Spleen (tissue), 11 donors: ENCODE data around the gene SELENOM. TPM values are rescaled to one million over a fixed set of nuclear protein-coding genes. Genes with fewer than 3 reads are reported as not detected.

Source experiments
- DNase-seq: peaks from one replicate; pipeline ENCODE4 v3.0.0-alpha.2; 2020
- H3K27ac ChIP-seq, 8 donors: fragments of 200-600 bp; sonication (generic) in 7 of 8; 1 replicate in 4 of 8; 2 replicates in 4 of 8; pipeline versions ENCODE4 v1.5.0 to v1.8.0; 2016 to 2021; ENCODE audit warnings: inconsistent platforms in 4 of 8, mild to moderate bottlenecking in 4 of 8, moderate library complexity in 1 of 8
- H3K27me3 ChIP-seq, 7 donors: fragments of 200-600 bp; sonication (generic) in 6 of 7; replicated peaks in 1 of 7; 1 replicate in 4 of 7; 2 replicates in 3 of 7; pipeline versions ENCODE4 v1.5.0 to v1.8.0; 2016 to 2021; ENCODE audit warnings: inconsistent platforms in 3 of 7, mild to moderate bottlenecking in 1 of 7
- H3K36me3 ChIP-seq, 6 donors: fragments of 200-600 bp; sonication (generic) in 5 of 6; 1 replicate in 4 of 6; 2 replicates in 2 of 6; pipeline versions ENCODE4 v1.5.0 to v1.8.0; 2016 to 2021; ENCODE audit warnings: inconsistent platforms in 2 of 6
- H3K4me1 ChIP-seq, 6 donors: fragments of 200-600 bp; sonication (generic) in 5 of 6; 1 replicate in 3 of 6; 2 replicates in 3 of 6; pipeline versions ENCODE4 v1.5.0 to v1.8.0; 2016 to 2021; ENCODE audit warnings: inconsistent platforms in 3 of 6
- H3K4me3 ChIP-seq, 8 donors: fragments of 200-600 bp; sonication (generic) in 7 of 8; 1 replicate in 4 of 8; 2 replicates in 4 of 8; pipeline versions ENCODE4 v1.5.0 to v1.8.0; 2016 to 2021; ENCODE audit warnings: inconsistent platforms in 4 of 8, mild to moderate bottlenecking in 4 of 8, moderate library complexity in 2 of 8
- H3K9me3 ChIP-seq, 8 donors: fragments of 200-600 bp; sonication (generic) in 7 of 8; 1 replicate in 4 of 8; 2 replicates in 4 of 8; pipeline versions ENCODE4 v1.5.0 to v1.8.0; 2016 to 2021; ENCODE audit warnings: inconsistent platforms in 4 of 8
- CTCF ChIP-seq, 11 experiments: fragments of 200-600 bp in 7 of 11; fragments of 450-650 bp in 4 of 11; sonication (generic) in 4 of 11; IDR thresholded peaks in 8 of 11; conservative IDR thresholded peaks in 3 of 11; 1 replicate in 7 of 11; 2 replicates in 4 of 11; pipeline versions ENCODE4 v1.4.0 to v1.8.0; 2016 to 2021; ENCODE audit warnings: antibody characterized with exemption in 11 of 11, inconsistent platforms in 4 of 11, mild to moderate bottlenecking in 1 of 11
- POLR2A ChIP-seq, 3 donors: fragments of 450-650 bp; IDR thresholded peaks; one replicate each; pipeline ENCODE4 v1.5.1; 2017; ENCODE audit warnings: antibody characterized with exemption in 3 of 3, mild to moderate bottlenecking in 1 of 3
- POLR2AphosphoS5 ChIP-seq, 3 donors: sonication (generic); formaldehyde crosslinking; IDR thresholded peaks; one replicate each; pipeline ENCODE4 v1.5.1; 2017; ENCODE audit warnings: antibody characterized with exemption in 3 of 3
- WGBS, 5 donors: extraction: QIAGEN DNeasy Blood & Tissue Kit in 3 of 5; methylation state at CpG; one replicate each; pipeline versions ENCODE4 v1.1.5 to v1.1.7; 2013 to 2018; 5-methylcytosine and 5-hydroxymethylcytosine counted together
- intact Hi-C: fragments of 100-400 bp; cut with DNase I; formaldehyde crosslinking; loops from one replicate; pipeline ENCODE4 v1.15.0; 2023; ENCODE audit warnings: low total_unique reads
- polyA plus RNA-seq, 3 donors: library from polyadenylated mRNA; stranded (reverse); fragments of 200-250 nt; gene quantifications; one replicate each; pipeline ENCODE4 v1.2.1, GENCODE V29; 2013
- total RNA-seq, 7 donors: library from RNA; depleted of rRNA in 3 of 7; stranded (reverse); fragments of >200 nt in 3 of 7; fragmentation: NEBNext Ultra II Directional in 4 of 7; extraction: Animal tissue kit (Norgen Biotek cat#: 25700) in 4 of 7; gene quantifications; one replicate each; pipeline versions ENCODE4 v1.1.0 to v1.2.1, GENCODE V29; 2016 to 2021
- donor health status: healthy with polysubstance abuse.
- donor health status: DM: no; HTN: no; CAD: no; lungs with moderate emphysema.
- donor health status: DM: no; HTN: no; CAD: no.
- donor health status: Bipolar disorder and iron deficiency.
- donor health status: healthy.
- donor health status: DM: no; HTN: no; CAD: no.
- donor health status: DM: yes; HTN: yes; CAD: no.

Gene SELENOM
- total and polyA plus RNA-seq, 10 donors = 47.0 to 151 (median 70.3) TPM

- DNase-seq = peak; percentile 69
- Histone ChIP-seq H3K36me3 (peaks cover 0 to 53% (median 12%) of the 10 kb centered on the region in 6 donors), H3K27ac (peak overlapping the region in 4 of 8 donors; percentile 1 to 87 (median 49)), H3K4me3 (peak overlapping the region in 1 of 8 donors; percentile 78), H3K9me3 (no peaks in the 10 kb centered on the region), H3K27me3 (no peaks in the 10 kb centered on the region), H3K4me1 (peaks cover 5 to 37% (median 28%) of the 10 kb centered on the region in 6 donors)
- peak in 3 of 11 experiments; percentile 8 to 20 (median 19) for TF ChIP-seq CTCF (IDR thresholded peaks at IDR 0.05 in 8 of 11, conservative IDR thresholded peaks at IDR 0.05 in 3 of 11)
- TF ChIP-seq POLR2AphosphoS5 (IDR thresholded peaks at IDR 0.05) = peak; percentile 70 to 78 (median 70)
- no peak for TF ChIP-seq POLR2A (IDR thresholded peaks at IDR 0.05)
- WGBS, 5 donors = 36 to 80% (median 63%) methylated on average over 16 to 35 of the region's 35 CpGs
- intact Hi-C loops = no loop called here
These were observed 2.5 kb downstream of the SELENOM start for GRCh38 chr22:31104869-31105268.

GRCh38 chr22:31103899-31104694, 3.3 kb downstream of the SELENOM start:
- peak overlapping the region in 5 of 8 donors; percentile 1 to 85 (median 37) for H3K27ac ChIP-seq
- DNase-seq = peak; percentile 47

GRCh38 chr22:31103111-31103510, 4.3 kb downstream of the SELENOM start:
- Histone ChIP-seq H3K4me3 (no peak overlapping the region), H3K9me3 (no peaks in the 10 kb centered on the region), H3K4me1 (peaks cover 4 to 32% (median 25%) of the 10 kb centered on the region in 6 donors), H3K36me3 (peaks cover 0 to 70% (median 24%) of the 10 kb centered on the region in 6 donors), H3K27ac (peak overlapping the region in 3 of 8 donors; percentile 36 to 42 (median 37)), H3K27me3 (no peaks in the 10 kb centered on the region)
- TF ChIP-seq POLR2AphosphoS5 (IDR thresholded peaks at IDR 0.05) = no peak
- WGBS, 5 donors = 86 to 94% (median 89%) methylated on average over 2 of the region's 2 CpGs
- intact Hi-C loops = no loop called here
- peak; percentile 35 for DNase-seq

More at GRCh38 chr22:31103899-31104694, 3.3 kb downstream of the SELENOM start:
- Histone ChIP-seq H3K36me3 (peaks cover 0 to 61% (median 20%) of the 10 kb centered on the region in 6 donors), H3K9me3 (no peaks in the 10 kb centered on the region), H3K27me3 (no peaks in the 10 kb centered on the region), H3K4me3 (no peak overlapping the region), H3K4me1 (peaks cover 5 to 37% (median 28%) of the 10 kb centered on the region in 6 donors)
- TF ChIP-seq POLR2AphosphoS5 (IDR thresholded peaks at IDR 0.05) (peak; percentile 70 to 78 (median 72)), CTCF (IDR thresholded peaks at IDR 0.05 in 8 of 11, conservative IDR thresholded peaks at IDR 0.05 in 3 of 11) (no peak)
- intact Hi-C loops = no loop called here
- WGBS, 5 donors = 75 to 89% (median 80%) methylated on average over 26 to 33 of the region's 33 CpGs

GRCh38 chr22:31102441-31103081, 4.8 kb downstream of the SELENOM start:
- TF ChIP-seq CTCF (IDR thresholded peaks at IDR 0.05 in 8 of 11, conservative IDR thresholded peaks at IDR 0.05 in 3 of 11) (no peak), POLR2AphosphoS5 (IDR thresholded peaks at IDR 0.05) (peak; percentile 37 to 57 (median 56))
- DNase-seq = peak; percentile 62
- intact Hi-C loops = no loop called here
- peaks cover 0 to 76% (median 24%) of the 10 kb centered on the region in 6 donors for H3K36me3 ChIP-seq
- no peaks in the 10 kb centered on the region for H3K9me3 ChIP-seq
- no peak overlapping the region for H3K4me3 ChIP-seq
- H3K4me1 ChIP-seq = peaks cover 0 to 27% (median 21%) of the 10 kb centered on the region in 6 donors
- H3K27ac ChIP-seq = peak overlapping the region in 3 of 8 donors; percentile 36 to 42 (median 37)
- no peaks in the 10 kb centered on the region for H3K27me3 ChIP-seq
- WGBS, 5 donors = 83 to 92% (median 88%) methylated on average over 8 of the region's 8 CpGs
